GM13977 (cell line): ENCODE measurements around the gene CD7.
"Not testable (repeated sequence)": the region's sequence is repeated elsewhere in the genome, so short reads cannot be mapped to it uniquely, and the experiment has no call there.

Experiments used
- DNase-seq: peaks from one replicate; pipeline ENCODE4 v3.0.0; 2012; ENCODE audit warnings: low spot score
- CTCF ChIP-seq: IDR thresholded peaks from 2 replicates; pipeline ENCODE4 v1.5.1; 2012; ENCODE audit warnings: mild to moderate bottlenecking, control low read depth; ENCODE audit not compliant: insufficient read depth; ENCODE audit errors: extremely low read depth, missing control alignments
- in situ Hi-C: fragments of 300-500 bp; cut with MboI; formaldehyde crosslinking; loops from one replicate; pipeline ENCODE4 v1.12.0; 2022; ENCODE audit warnings: low sequenced_read_pairs, low pct_unique_long_range_greater_than_20kb, mixed read lengths, inconsistent platforms; ENCODE audit not compliant: unreplicated experiment

CD7 gene

DNA sequence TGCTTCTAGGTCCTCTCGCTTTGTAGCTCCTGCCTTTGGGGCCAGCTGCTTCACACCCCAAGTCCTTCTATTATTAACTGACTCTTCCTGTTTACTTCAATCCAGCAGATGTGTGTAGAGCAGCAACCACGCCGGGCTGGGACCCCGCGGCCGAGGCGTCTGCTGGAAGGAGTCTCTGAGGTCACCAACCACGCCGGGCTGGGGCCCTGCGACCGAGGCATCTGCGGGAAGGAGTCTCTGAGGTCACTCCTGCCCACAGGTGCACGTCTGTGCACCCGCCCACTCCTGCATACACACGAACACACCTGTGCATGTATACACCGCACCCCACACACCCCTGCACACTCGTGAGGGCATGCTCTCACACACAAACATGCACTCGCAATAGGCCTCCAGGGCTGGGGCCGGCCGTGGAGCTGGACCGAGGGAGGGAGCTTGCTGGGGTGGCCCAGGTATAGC is 33.9 kb upstream of the CD7 start:
- in situ Hi-C loops = loop anchor here (10.0 kb wide), 1 partner anchor 204 kb away; no protein-coding TSS in a partner anchor
- DNase-seq = no peak
- TF ChIP-seq CTCF = no peak

DNA sequence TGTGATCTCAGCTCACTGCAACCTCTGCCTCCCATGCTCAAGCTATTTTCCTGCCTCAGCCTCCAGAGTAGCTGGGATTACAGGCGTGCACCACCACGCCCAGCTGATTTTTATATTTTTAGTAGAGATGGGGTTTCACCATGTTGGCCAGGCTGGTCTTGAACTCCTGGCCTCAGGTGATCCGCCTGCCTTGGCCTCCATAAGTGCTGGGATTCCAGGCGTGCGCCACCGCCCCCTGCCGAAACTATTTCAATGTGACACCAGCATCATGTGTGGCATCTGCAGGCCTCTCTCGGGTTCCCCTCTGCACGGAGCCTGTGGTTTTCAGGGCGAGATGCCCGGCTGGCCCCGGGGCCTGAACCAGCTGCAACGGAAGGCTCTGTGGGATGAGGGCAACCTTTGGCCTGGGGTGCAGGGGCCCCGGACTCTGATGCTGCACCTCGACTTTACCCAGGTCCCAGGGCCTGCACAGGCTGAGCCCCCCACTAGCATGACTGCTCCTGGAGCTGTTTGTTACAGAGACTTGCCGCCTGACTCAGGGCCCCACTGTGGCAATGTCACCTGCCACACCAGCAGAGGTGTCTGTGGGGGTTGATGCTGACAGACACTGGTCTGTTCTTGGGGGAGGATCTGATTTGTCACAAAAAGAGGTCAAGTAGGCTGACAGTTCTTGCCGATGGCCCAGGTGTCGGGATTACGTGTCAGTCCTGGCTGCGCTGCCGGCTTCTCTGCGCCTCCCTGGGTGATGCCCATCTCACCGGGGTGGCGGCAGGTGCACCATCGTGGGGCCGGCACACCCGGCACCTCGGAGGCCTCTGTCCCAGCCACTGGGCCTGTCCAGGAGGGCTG is 33.0 kb upstream of the CD7 start:
- in situ Hi-C loops = loop anchor here (10.0 kb wide), 1 partner anchor 204 kb away; no protein-coding TSS in a partner anchor
- peak; percentile 55 for DNase-seq

DNA sequence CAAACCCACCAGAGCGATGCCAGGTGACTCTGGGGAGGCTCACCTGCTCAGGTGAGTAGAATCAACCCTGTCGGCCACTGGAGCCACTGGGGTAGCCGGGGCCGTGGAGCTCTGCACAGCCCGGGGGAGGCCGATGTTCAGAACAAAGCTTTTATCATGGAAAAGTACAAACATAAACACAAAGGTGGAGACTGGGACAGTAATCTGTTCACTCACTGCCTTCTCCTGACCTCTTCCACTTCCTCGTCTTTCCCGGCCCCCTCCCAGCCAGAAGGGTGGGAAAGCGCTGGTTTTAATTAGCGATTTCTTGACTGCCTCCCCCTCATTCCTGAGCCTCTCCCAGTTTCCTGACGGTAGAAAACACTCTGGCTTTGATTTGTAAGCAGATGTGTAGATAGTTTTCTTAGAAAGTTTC is 31.9 kb upstream of the CD7 start:
- no peak for TF ChIP-seq CTCF
- no peak for DNase-seq
- in situ Hi-C loops = no loop called here

More for the DNA sequence above, 33.0 kb upstream of the CD7 start:
- peak; percentile 42 for TF ChIP-seq CTCF

DNA sequence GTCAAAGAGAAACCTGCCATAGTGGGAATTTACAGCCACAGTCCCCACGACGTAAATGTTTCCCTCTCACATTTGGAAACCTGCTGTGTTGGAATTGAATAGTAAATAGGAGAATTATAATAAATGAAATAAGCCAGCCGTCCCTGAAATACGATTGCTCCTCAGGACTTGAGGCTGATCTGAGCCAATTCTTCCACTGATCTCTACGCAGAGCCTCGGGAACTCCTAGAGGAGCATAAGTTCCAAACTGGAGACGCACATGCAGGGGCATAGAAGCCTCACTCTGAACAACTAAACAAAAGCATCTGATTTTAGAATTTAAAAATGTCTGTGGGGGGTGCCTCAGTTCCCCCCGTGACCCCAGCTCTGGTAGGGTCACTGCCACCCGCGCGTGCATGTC is 31.5 kb upstream of the CD7 start:
- no peak for DNase-seq
- no peak for TF ChIP-seq CTCF
- in situ Hi-C loops = no loop called here

DNA sequence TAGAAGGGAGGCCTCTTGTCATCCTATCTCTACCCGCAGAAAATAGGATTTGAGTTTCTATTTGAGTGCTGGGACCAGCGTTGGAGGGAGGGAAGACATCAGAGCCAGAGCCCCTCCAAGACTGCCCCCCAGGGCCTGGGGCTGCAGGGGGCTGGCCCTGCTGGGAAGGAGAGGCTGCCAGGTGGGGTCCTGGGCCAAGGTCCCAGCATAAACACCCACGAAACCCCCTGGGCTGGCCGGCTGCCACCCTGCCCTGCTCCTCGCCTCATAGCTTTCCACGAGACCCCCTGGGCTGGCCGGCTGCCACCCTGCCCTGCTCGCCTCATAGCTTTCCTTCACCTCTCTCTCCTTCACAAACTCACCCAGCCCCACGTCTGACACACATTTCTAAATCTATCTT is 31.0 kb upstream of the CD7 start:
- TF ChIP-seq CTCF = no peak
- in situ Hi-C loops = no loop called here

GRCh38 chr17:82347994-82348393 is 30.6 kb upstream of the CD7 start:
- DNase-seq, in situ Hi-C loops: not testable (repeated sequence)

More for the DNA sequence above, 31.0 kb upstream of the CD7 start:
- DNase-seq = no peak
